GM19240 (cell line): ENCODE results near the gene SAFB.
A peak's percentile ranks its signal among the peaks of the same experiment; 100 is the strongest.

Experiments used
- DNase-seq: peaks from one replicate; pipeline ENCODE4 v3.0.0; 2011; ENCODE audit warnings: low spot score; ENCODE audit not compliant: insufficient read length

SAFB gene

DNA sequence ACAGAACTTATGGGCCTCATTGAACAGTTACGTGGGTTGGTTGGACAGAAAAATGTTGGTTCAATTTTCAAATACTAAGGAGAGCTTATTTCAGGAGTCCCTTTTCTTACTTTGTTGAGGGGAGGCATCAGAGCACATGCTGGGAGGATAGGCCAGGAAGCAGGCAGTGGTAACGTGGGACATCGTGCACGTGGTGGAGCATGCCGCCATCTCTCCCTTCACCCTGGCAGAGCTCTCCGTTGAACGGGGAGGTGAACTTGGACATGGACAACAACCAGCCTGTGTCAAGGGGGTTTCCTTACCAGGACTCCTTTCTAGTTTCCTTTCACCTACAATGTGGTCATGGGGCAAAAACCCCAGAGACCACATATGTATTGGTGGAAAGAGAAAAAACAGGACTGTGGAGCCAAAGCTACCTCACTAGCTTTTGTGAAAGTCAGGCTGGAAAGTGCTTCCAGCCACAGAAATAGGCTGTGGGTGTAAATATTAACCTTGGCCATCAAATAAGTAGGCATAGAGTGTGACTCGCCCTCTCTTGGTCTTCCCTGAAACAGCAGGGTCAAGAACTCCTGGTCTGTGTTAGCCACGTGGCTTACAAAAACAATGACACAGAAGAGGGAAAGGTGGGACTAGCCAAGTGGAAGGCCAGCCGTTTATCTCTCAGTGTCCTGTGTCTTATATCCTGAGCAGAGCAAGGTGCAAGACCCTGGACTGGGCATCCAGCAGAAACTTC, 43.1 kb downstream of the SAFB start:
- no peak for DNase-seq

DNA sequence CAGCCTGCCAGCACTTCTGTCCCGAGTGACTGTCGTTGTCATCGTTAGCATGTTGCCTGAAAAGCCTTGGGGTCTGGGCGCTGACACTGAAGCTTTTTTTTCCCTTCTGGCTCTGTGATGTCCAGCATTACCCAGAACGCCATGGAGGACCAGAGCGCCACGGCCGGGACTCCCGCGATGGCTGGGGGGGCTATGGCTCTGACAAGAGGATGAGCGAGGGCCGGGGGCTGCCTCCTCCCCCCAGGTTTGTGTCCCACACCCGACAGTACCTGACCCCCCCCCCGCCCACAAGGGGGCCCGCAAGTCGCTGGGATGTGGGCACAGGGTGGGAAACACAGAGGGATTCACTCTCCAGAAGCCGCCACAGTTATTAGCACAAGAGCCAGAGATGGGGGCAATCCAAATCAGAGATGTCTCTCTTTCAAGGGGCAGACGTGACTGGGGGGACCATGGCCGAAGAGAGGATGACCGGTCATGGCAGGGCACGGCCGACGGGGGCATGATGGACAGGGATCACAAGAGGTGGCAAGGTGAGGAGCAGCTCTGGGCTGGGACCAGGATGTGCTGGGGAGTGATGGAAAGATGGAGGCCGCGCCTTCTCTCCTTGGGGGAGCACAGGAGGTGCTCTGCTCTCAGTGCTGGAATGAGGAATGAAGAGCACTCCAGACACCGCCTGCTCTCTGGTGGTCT, 44.2 kb downstream of the SAFB start:
- DNase-seq: no peak

DNA sequence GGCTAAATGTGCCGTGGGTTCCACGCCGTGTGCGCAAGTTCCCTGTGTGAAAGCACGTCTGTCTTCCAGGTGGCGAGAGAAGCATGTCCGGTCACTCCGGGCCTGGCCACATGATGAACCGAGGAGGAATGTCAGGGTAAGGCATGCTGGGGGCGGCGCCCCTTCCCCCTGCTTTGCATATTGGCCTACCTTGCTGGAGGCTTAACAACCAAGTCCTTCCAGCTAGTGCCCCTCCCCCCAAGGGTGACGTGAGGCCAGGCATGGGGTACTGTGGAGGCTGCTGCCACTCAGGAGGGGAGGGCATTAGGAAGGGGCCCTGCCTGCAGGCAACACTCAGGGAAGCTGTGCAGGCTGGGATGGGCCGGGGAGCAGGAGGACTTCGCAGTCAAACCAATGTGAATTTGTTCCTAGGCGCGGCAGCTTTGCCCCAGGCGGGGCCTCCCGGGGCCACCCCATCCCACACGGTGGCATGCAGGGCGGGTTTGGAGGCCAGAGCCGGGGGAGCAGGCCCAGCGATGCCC, 44.9 kb downstream of the SAFB start:
- DNase-seq: no peak

DNA sequence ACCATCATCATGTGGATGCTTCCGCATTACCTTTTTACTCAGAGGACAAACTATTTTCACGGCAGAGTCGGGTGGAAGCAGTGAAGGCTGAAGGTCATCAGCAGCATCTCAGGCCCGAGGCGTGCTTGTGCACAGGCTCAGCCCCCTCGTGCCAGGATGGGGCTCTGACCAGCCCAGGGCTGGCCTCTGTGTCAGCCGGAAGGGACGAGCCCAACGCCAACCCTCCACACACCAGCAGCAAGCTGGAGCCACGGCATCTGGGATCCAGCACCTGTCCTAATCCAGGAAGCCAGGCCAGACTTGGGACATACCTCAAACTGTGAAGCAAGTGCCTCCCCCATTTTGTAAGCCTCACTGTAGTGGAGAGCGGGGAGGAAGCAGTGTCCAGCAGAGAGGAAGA, 46.3 kb downstream of the SAFB start:
- no peak for DNase-seq

DNA sequence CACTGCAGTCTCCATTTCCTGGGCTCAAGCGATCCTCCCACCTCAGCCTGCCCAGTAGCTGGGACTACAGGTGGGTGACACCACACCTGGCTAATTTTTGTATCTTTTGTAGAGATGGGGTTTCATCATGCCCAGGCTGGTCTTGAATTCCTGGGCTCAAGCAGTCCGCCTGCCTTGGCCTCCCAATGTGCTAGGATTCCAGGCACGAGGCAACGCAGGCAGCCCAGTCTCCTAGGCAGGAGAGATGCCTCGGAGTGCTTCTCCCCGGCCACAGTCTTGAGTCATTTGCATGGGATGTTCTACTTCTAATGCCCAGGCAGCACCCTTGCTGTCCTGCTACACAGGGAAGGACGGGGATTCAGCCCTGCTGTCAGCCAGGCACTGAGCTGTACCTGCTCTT, 48.7 kb downstream of the SAFB start:
- no peak for DNase-seq

DNA sequence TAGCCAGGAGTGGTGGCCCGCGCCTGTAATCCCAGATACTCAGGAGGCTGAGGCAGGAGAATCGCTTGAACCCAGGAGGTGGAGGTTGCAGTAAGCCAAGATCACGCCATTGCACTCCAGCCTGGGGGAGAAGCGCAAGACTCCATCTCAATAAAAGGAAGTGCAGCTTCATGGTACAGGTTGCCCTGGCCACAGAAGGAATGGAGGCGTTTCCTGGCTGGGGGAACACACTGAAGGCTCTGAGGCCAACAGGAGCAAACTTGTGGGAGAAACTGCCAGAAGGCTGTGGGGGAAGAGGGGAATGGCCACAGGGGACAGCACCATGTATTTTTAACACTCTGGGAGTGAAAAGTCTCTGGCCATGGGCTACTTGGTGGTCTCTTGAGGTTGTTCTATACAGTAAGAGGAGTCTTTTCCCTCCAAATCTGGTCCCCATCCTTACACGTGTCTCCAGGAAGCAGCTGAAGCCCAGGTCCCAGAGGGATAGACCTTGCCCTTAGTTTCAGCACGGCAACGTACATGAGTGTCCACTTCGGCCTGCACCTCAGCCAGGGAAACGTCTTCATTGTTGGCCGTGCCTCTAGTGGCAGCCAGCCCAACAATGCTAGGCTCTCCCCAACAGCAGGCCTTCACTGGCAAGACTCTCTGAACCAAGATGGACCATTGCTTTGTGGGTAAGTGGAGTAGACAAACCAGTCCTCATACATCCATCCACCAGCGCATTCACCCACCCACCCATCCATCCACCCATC, 50.0 kb downstream of the SAFB start:
- no peak for DNase-seq

DNA sequence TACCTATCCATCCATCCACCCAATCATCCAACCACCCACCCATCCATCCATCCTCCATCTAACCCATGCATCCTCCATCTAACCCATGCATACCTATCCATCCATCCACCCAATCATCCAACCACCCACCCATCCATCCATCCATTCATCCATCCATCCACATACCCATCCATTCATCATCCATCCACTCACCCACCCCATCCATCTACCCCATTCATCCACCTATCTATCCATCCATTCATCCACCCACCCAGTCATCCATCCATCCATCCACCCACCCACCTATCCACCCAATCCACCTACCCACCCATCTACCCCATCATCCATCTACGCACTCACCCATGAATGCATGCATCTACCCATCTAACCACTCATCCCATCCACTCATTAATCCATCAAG, 50.9 kb downstream of the SAFB start:
- DNase-seq: no peak

DNA sequence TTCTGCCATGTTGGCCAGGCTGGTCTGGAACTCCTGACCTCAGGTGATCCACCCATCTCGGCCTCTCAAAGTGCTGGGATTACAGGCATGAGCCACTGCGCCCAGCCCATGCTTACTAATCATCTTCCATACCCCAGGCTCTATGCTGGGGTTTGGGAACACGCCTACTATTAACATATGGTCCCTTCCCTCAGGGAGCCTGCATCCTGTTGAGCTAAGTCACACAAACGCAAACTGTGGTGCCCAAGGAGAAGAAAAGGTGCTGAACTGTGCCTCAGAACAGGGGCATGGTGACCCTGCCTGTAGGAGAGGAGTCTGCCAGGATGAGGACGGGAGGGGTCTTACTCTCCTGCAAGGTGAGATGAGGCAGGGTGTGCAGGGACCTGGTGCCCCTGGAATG, 51.8 kb downstream of the SAFB start:
- DNase-seq: no peak

DNA sequence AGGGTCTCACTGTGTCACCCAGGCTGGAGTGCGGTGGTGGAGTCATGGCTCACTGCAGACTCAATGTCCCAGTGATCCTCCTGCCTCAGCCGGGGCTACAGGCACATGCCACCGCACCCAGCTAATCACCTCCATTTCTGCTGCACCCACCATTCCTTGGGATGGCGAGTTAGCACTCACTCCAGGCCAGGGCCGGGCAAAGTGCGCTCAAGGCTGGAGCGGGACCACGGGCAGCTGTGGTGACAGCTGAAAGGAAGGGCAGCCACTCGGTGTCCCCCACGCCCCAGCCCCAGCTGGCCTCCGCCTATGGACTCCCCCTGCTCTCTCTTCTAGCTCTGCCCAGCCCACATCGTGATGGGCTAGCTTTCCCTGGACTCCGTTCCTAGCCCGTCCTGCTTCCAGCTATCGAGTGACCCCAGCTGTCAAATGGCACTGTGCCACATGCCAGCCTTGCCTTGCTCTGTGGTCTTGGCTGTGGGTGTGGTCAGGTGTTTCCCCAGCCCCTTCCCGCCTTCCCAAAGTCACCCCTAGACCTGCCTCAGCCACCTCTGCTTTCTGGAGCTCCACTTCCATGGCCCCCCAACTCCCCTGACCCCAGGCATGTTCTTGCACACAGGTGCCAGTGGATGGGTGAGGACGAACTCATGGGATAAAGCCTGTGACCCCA, 53.4 kb downstream of the SAFB start:
- DNase-seq: no peak

DNA sequence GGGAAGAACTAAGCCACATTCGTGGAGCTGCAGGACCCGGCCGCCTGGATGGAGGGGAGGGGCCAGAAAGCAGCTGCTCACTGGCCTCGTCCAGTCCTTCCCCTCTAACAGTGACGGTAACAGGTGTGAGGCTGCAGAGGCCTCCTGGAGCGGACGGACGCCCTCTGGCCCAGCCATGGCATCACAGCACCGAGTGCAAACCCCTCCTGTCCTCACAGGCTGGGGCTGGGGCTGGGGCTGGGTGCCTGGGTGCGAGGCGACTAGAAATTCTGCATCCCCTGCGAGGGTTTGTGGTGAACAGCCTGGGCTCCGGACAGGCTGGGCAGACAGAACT, 53.9 kb downstream of the SAFB start:
- DNase-seq: no peak

DNA sequence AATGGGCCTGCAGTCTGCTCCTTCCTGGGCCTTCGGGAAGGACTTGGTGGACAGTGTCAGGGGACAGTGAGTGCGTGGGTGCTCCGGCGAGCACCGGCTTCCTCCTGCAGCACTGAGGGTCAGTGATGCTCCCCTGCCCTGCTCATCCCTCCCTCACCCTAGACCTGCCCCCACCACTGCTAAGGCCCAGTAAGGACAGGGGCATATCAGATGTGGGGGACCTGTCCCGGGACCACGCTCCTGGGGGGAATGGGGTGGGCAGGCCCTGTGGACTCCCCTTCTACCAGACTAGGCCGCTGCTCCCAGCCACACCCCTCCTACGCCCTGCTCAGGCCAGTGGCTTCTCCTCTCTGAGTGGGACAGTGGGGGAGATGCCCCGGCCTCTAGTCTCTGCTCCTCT, 54.3 kb downstream of the SAFB start:
- DNase-seq: no peak

DNA sequence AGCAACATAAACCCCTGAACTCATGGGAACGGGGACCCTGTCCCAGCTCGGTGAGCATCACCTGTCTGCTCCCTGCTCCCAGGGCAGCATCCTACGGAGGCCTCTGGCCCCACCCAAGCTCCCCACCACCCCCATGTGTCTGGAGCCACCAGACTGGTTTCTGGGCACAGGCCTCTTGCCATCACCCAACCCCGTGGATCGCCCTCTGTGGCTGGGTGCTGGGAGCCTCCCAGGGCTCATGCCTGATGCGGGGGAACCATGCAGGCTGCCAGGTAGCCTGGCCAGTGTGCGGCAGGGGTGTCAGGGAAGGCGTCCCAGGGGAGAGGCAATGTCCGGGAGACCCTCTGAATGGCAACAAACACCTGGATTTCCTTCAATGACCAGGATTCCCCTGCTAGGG, 54.7 kb downstream of the SAFB start:
- DNase-seq: no peak

DNA sequence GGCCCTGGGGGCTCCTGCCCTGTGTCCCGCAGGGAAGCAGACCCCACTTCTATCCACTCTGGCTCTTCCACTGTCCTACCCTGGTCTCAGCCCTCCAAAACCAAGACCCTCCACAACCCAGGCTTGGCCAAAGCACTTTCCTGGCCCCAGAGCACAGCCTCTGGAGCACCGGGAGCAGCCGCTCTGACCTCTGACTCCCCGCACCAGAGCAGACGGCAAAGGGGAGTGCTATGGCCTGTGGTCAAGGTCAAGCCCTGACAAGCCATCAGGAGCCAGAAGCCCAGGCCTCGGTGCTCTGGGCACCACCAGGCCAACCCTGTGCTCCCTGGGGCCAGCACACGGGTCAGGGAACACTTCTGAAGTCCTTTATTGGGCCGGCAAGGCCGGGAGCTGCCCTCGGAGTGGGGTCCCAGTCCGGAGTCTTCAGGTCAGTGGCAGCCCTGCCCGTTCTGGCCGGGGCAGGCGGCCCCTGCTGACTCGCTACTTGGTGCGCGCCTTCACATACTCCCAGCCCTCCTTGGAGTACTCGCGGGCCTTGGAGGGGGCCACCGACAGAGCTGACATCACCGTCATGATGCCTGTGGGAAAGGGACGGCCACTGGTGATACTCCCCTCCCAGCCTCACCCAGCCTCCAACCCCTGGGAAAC, 55.3 kb downstream of the SAFB start:
- no peak for DNase-seq

DNA sequence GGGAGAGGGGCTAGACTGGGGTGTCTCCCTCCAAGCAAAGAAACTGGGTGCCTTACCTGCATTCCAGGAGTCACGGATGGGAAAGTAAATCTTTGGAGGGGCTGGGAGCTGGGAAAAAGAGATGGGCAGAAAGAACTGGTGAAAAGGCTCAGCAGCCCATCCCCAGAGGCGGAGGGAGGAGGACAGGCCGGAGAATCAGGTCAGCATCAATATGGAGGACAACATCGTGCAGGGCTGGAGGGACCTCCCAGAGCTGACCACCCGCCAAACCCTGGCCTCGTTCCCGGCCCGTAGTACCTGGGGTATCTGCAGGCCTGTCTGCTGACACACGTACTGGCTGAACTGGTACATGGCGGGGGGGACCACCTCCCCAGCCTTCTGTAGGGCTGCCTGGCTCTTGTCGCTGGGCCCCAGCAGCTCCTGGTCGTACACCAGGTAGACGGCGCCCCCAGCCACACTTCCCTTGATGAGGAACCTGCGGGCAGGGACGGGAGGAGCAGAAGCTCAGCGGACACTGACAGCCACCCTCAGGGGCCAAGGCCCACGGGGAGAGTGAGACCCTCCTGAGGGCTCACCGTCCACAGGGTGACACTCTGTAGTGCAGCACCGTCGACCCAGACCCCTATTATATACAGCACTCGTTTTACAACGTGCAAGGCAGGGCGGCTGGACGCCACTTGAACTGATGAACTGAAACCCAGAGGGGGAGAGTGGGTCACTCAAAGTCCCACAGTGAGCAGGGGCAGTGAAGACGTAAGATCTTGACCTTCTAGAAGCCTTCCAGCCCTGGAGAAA, 56.6 kb downstream of the SAFB start:
- no peak for DNase-seq

DNA sequence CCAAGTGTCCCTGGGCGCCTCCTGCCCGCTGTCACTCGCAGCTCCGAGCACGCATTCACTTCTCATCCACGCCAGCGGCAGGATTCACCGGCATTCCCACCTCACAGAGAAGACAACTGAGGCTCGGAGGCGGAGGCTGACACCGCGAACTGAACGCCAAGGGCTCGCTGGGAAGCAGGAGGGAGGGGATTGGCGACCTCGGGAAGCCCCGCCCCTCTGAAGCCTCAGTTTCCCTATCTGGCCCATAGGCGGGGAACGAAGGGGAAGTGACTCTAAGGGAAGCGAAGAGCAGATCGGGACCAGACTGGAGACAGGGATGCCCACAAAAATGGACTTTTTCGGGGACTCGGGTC, 57.2 kb downstream of the SAFB start:
- no peak for DNase-seq

DNA sequence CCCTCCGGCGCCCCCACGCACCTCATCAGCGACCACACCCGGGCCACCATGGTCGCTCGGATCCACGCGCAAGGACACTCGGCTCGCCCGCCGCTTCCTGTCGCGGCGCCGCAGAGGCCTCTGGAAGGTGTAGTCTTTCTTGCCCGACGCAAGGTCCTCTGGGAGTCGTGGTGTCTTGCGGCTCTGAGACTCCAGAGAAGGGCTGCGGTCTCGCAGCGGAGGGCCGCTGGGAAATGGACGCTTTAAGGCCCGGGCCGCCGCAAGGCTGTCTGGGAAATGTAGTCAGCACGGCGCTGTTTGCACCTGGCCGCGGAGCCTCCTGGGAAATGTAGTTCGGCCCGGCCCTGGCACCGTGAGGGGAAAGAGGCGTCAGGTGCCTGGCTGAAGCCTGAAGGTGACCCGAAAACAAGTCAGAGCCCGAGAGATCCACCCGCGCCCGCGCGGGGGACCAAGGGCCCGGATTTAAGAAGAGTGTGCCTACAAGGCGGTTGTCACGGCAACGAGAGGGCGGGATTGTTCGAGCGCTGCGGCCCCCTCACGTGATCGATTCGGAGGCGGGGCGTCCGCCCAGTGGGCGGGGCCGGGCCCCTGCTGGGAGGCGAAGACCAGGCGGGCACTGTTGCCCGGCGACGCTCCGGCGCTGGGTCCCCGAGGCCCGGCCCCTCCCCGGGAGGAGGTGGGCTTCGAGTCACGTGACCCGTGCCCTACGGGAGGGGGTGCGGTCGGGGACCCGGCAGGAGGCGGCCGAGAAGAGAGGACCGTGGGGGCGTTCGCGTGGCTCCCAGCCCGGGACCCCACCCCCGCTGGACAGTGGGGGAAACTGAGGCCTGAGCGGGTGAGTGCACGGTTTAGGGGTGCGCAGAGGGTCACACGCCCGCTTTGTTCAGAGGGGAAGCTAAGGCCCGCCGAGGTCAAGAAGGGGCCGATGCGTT, 57.8 kb downstream of the SAFB start, which contains the start of the genes HSD11B1L and MICOS13:
TSS of gene HSD11B1L (plus strand) at position 591 of the 932 bp plus-strand sequence. CDS start 3,806 bp downstream, outside the sequence.
TSS of gene MICOS13 (minus strand) at position 80 of the 932 bp plus-strand sequence. CDS start at position 50, 30 bp downstream.
- DNase-seq: peak; percentile 96

DNA sequence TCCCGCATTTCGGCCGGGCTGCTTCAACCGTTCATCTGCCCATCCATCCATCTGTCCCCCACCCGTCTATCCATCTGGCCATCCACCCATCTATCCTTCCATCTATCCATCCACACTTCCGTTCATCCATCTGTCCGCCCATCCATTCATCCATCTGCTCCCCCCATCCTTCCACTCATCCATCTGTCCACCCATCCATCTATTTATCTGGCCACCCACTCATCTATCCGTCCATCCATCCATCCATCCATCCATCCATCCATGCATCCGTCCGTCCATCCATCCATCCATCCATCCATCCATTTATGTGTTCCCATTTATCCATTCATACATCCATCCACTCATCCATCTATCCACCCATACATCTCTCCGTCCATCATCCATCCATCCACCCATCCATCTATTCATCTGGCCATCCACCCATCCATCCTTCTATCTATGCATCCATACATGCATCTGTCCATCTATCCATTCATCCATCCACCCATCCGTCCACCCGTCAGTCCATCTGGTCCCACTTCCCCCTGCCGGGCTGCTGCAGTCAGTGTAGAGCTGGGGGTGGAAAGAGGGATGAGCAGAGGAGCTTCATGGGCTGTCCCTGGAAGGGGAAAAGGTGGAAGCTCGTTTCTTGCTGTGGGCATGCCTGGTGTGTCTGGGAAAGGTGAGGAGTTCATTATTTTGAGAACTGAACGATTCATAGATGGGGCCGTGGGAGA, 58.7 kb downstream of the SAFB start:
- no peak for DNase-seq

DNA sequence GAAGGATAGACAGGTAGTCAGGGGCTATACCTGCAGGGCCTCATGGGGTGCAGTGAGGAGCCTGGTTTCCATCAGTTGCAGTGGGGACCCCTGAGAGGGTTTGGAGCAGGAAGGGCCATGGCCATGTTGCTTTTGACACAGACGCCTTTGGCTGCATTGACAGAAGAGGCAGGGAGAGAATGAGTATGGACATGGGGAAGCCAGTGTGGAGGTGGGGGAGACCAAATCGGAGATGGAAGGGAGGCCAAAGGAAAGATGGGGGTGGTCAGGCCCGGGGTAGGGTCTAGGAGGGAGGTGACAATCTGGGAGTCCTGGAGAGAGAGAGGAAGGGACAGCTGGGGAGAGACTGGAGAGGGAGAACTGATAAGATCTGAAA, 59.2 kb downstream of the SAFB start:
- no peak for DNase-seq
